Activated naive CD4-positive, alpha-beta T cell (primary cell): ENCODE data around the gene HFE.
"Not testable (repeated sequence)": the region's sequence is repeated elsewhere in the genome, so short reads cannot be mapped to it uniquely, and the experiment has no call there.

Experiments
- DNase-seq, 4 experiments: peaks; one replicate each; lab custom pipeline; 2025; lab: John Stamatoyannopoulos, UW

HFE gene

GRCh38 chr6:26059941-26060340, 27.3 kb upstream of the HFE start:
- DNase-seq: no peak

DNA sequence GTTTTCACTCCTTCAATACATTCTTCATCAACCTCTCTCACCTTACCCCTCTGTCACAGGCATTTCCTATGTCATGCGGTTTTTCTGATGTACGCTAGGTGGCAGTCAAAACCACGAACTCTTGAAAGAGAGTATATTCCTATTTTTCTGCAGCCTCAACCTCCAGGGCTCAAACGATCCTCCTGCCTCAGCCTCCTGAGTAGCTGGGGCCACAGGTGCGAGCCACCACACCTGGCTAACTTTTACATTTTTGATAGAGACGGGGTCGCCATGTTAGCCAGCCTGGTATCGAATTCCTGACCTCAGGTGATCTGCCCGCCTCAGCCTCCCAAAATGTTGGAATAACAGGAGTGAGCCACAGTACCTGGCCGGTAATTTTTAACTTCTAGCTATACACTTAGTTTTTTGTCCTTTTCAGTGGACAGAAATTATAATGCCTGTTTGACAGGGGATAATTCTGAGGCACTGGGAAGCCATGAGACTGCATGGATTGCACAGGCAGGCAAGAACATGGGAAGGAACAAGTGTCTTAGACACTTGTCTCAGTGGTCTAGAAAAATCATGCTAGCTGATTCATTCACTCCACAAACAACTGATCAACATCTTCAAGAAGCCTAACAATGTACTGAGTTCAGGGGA, 22.5 kb upstream of the HFE start:
- peak in 1 of 4 experiments; percentile 13 for DNase-seq

DNA sequence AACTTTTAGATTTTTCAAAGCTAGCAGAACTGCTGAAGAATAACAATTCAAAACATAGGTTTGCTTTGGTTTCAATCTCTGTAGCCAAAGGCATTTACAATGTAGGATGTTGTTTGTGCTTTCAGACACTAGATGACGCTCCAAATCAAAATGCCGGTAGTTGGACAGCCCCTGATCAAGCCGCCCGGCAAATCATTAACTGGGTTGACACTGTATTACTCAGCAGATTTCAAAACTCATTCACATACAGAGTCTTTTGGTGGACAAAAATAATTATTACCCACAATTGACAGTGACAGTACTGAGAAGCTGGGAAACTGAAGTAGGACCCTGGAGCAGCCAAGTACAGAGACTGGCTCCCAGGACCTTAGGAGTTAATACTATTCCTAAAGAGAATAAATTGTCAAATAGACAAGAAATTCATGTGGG, 21.3 kb upstream of the HFE start:
- DNase-seq: peak in 1 of 4 experiments; percentile 1

DNA sequence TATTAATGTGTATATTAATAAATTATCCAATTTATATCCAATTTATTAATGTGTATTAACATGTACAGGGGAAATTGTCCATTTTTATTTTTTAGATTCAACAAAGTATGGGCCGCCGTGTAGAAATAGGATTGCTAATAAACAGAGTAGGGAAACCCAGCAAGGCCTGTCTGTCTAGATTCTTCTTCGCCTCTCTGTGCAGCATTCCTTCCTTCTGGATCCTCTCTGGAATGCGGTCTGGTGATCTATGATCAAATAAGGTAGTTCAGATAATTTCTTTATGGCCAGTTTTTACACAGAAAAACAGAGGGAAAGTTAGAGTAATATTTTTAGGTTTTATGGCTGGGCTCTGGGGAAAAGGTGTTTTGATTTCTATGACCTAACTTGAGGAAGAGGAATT, 19.9 kb upstream of the HFE start:
- DNase-seq: no peak

- DNase-seq: no peak
Measured at GRCh38 chr6:26068036-26068435, 19.2 kb upstream of the HFE start.

DNA sequence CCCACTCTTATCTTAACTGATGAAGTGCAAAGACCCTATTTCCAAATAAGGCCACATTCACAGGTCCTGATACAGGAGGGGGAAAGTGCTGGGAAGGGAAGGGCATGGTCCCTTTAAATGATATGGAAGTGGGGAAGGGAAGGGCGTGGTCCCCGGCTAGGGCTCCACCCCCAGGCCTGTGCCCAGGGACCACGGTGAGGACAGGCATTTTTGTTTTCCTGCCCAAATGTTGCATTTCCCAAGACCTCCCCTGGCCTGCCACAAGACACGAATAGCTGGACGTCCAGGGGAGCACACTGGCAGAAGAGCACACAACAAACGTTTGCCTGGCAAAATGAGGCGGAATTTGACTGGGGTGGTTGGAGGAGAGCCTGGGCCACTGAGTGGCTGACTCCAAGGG, 16.1 kb upstream of the HFE start:
- DNase-seq: no peak

DNA sequence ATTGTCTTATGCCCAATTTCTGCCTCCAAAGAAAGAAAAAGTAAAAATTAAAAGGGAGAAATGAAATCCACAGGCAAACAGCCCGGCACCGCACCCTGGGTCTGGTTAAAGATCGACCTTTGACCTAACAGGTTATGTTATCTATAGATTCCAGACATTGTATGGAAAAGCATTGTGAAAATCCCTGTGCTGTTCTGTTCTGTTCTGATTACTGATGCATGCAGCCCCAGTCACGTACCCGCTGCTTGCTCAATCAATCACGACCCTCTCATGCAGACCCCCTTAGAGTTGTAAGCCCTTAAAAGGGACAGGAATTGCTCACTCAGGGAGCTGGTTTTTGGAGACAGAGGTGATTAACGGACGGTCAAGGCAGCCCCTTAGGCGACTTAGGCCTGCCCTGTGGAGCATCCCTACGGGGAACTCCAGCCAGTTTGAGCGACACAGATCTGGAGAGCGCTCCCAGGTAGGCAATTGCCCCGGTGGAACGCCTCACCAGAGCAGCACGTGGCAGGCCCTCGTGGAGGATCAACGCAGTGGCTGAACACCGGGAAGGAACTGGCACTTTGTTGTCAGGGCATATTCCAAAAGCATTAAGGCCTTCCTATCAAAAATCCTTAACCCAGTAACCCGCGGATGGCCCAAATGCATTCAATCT, 12.0 kb upstream of the HFE start:
- no peak for DNase-seq

- DNase-seq: not testable (repeated sequence)
Measured at GRCh38 chr6:26078066-26078465, 9.2 kb upstream of the HFE start.

DNA sequence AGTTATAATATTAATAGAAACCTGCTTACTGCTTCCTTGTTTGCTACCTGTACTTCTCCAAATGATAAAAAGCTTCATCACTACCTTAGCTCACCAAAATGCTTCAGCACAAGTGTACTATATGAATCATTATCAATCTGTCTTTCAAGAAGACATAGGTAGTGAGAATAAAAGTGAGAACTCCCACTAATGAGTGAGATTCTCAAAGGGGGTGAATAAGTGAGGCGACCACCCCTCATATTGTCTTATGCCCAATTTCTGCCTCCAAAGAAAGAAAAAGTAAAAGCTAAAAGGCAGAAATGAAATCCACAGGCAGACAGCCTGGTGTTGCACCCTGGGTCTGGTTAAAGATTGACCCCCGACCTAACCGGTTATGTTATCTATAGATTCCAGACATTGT, 6.1 kb upstream of the HFE start:
- DNase-seq: not testable (repeated sequence)

DNA sequence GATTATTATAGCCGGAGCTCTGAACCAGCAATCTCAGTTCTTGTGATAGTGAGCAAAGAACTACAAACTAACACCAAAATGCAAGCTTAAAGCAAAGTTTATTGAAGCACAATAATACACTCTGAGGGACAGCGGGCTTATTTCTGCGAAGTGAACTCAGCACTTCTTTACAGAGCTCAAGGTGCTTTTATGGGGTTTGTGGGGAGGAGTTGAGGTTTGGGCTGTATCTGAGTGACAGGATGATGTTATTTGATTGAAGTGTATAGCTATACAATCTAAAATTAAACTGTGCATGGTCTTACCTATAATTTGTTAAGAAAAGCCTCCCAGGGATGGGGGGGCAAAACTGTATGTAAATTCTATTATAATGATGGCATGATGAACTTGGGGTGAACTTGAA, 1.0 kb upstream of the HFE start:
- no peak for DNase-seq

DNA sequence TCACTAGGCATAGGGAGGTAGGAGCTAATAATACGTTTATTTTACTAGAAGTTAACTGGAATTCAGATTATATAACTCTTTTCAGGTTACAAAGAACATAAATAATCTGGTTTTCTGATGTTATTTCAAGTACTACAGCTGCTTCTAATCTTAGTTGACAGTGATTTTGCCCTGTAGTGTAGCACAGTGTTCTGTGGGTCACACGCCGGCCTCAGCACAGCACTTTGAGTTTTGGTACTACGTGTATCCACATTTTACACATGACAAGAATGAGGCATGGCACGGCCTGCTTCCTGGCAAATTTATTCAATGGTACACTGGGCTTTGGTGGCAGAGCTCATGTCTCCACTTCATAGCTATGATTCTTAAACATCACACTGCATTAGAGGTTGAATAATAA, 1.1 kb downstream of the HFE start:
- no peak for DNase-seq

DNA sequence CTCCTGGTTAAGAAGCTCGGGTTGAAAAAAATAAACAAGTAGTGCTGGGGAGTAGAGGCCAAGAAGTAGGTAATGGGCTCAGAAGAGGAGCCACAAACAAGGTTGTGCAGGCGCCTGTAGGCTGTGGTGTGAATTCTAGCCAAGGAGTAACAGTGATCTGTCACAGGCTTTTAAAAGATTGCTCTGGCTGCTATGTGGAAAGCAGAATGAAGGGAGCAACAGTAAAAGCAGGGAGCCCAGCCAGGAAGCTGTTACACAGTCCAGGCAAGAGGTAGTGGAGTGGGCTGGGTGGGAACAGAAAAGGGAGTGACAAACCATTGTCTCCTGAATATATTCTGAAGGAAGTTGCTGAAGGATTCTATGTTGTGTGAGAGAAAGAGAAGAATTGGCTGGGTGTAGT, 2.0 kb downstream of the HFE start:
- DNase-seq: no peak

GRCh38 chr6:26092443-26092842, 5.2 kb downstream of the HFE start:
- no peak for DNase-seq

GRCh38 chr6:26094036-26094435, 6.8 kb downstream of the HFE start:
- no peak for DNase-seq

DNA sequence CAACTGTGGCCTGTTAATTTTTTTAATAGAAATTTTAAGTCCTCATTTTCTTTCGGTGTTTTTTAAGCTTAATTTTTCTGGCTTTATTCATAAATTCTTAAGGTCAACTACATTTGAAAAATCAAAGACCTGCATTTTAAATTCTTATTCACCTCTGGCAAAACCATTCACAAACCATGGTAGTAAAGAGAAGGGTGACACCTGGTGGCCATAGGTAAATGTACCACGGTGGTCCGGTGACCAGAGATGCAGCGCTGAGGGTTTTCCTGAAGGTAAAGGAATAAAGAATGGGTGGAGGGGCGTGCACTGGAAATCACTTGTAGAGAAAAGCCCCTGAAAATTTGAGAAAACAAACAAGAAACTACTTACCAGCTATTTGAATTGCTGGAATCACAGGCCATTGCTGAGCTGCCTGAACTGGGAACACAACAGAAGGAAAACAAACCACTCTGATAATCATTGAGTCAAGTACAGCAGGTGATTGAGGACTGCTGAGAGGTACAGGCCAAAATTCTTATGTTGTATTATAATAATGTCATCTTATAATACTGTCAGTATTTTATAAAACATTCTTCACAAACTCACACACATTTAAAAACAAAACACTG, 10.1 kb downstream of the HFE start:
- peak in 2 of 4 experiments; percentile 28 to 39 for DNase-seq

DNA sequence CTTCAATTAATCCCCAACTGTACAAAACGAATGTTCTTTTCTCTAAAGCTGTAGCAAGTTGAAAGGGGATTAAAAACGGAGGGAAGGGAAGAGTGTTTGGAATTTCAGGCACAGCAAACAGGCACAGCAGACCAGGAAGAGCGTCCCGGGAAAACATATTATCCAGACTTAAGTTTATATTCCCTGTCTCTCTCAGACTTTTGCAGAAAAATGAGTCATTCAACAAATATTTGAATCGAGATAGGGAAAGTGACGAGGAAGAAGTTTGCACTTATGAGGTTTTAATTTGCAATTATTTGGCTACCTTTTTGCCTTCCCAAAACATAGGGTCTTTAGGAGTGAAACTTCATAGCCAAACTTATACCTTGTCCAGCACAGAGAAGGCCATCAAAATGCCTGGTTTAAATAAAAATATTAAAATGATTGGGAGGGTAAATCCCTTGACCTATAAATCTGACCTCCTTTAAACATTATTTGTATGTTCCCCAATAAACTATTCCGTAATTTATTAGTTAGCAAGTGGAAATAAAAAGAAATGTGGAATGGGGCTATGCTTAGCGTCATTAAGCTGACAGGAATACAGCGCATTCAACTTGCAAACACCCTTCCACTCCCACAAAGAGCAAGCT, 16.0 kb downstream of the HFE start:
- DNase-seq: no peak

DNA sequence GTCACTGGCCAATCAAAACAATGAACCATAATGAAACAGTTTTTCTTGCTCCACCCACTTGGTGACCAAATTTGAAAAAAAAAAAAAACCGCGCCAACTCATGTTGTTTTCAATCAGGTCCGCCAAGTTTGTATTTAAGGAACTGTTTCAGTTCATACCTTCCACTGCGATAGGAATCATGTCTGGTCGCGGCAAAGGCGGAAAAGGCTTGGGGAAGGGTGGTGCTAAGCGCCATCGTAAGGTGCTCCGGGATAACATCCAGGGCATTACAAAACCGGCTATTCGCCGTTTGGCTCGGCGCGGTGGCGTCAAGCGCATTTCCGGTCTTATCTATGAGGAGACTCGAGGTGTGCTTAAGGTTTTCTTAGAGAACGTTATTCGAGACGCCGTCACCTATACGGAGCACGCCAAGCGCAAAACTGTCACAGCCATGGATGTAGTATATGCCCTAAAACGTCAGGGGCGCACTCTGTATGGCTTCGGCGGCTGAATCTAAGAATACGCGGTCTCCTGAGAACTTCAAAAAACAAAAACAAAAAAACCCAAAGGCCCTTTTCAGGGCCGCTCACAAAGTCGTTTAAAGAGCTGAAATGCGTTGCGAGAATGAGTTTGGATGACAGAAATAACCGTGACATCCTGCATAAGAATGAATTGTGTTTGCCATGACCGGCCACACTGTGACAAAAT, 16.7 kb downstream of the HFE start:
- peak; percentile 71 to 89 (median 83) for DNase-seq

- no peak for DNase-seq
Measured at GRCh38 chr6:26104457-26105108, 17.4 kb downstream of the HFE start.

GRCh38 chr6:26105109-26105730, 18.0 kb downstream of the HFE start:
- DNase-seq: no peak

- DNase-seq: no peak
Measured at GRCh38 chr6:26105842-26106241, 18.6 kb downstream of the HFE start.

- DNase-seq: no peak
Measured at GRCh38 chr6:26107935-26108334, 20.7 kb downstream of the HFE start.
